Heart right ventricle (tissue), 16 donors: ENCODE data around the gene OTOGL. TPM values are rescaled to one million over a fixed set of nuclear protein-coding genes. Genes with fewer than 3 reads are reported as not detected.

Source experiments
- ATAC-seq, 8 donors: fragments of 200-7000 bp; cut with Tn5 transposase; one replicate each; pipeline ENCODE4 v1.9.1; 2020; ENCODE audit warnings: mild to moderate bottlenecking in 8 of 8, moderate library complexity in 8 of 8, moderate number of reproducible peaks in 1 of 8
- DNase-seq, 2 donors: peaks; one replicate each; pipeline ENCODE4 v3.0.0-alpha.2; 2020
- H3K27ac ChIP-seq, 10 donors: fragments of 200-600 bp; sonication (generic) in 2 of 10; one replicate each; pipeline versions ENCODE4 v1.5.0 to v1.8.0; 2020 to 2022; ENCODE audit warnings: mild to moderate bottlenecking in 3 of 10
- H3K27me3 ChIP-seq, 7 donors: fragments of 200-600 bp; one replicate each; pipeline ENCODE4 v1.8.0; 2021 to 2022; ENCODE audit warnings: mild to moderate bottlenecking in 2 of 7
- H3K36me3 ChIP-seq, 9 donors: fragments of 200-600 bp; sonication (generic) in 1 of 9; one replicate each; pipeline versions ENCODE4 v1.5.0 to v1.8.0; 2020 to 2022; ENCODE audit warnings: mild to moderate bottlenecking in 2 of 9
- H3K4me1 ChIP-seq, 9 donors: fragments of 200-600 bp; sonication (generic) in 1 of 9; one replicate each; pipeline versions ENCODE4 v1.5.0 to v1.8.0; 2020 to 2022; ENCODE audit warnings: mild to moderate bottlenecking in 4 of 9
- H3K4me3 ChIP-seq, 10 donors: fragments of 200-600 bp; sonication (generic) in 2 of 10; one replicate each; pipeline versions ENCODE4 v1.5.0 to v1.8.0; 2020 to 2022; ENCODE audit warnings: mild to moderate bottlenecking in 7 of 10, moderate library complexity in 2 of 10
- H3K9me3 ChIP-seq, 11 donors: fragments of 200-600 bp in 10 of 11; sonication (generic) in 2 of 11; one replicate each; pipeline versions ENCODE4 v1.5.0 to v1.8.0; 2013 to 2022; ENCODE audit warnings: mild to moderate bottlenecking in 2 of 11, control low read depth in 1 of 11, moderate library complexity in 1 of 11
- CTCF ChIP-seq, 9 donors: fragments of 200-600 bp; sonication (generic) in 2 of 9; IDR thresholded peaks; one replicate each; pipeline versions ENCODE4 v1.5.0 to v1.8.0; 2021 to 2022; ENCODE audit warnings: antibody characterized with exemption in 9 of 9, mild to moderate bottlenecking in 5 of 9, moderate library complexity in 1 of 9
- WGBS, 2 donors: extraction: QIAGEN DNeasy Blood & Tissue Kit; methylation state at CpG; one replicate each; pipeline ENCODE4 v1.1.7; 2013; ENCODE audit warnings: inconsistent platforms in 1 of 2; 5-methylcytosine and 5-hydroxymethylcytosine counted together
- intact Hi-C, 10 donors: fragments of 100-400 bp; cut with DNase I; formaldehyde crosslinking; loops; one replicate each; pipeline versions ENCODE4 v1.11.1 to v1.14.2; 2022
- polyA plus RNA-seq, 2 donors: library from polyadenylated mRNA; stranded (reverse); fragments of 200-250 nt; gene quantifications; one replicate each; pipeline ENCODE4 v1.2.3, GENCODE V29; 2013
- total RNA-seq, 10 donors: library from RNA; stranded (reverse); fragmentation: NEBNext Ultra II Directional in 3 of 10; extraction: Animal tissue kit (Norgen Biotek cat#: 25700) in 3 of 10; gene quantifications; one replicate each; pipeline versions ENCODE4 v1.2.1 to v1.2.4, GENCODE V29; 2021 to 2023
- donor health status: Arrhythmogenic right ventricular cardiomyopathy.
- donor health status: ischemic (EF 13 %, LVEDD 7.1; RV severe dilation, severe dysfunction).
- donor health status: healthy with polysubstance abuse.
- donor health status: DM: no; HTN: yes; CAD: no.
- donor health status: DM: no; HTN: no; CAD: no.
- donor health status: ischemic (EF 25% LVEDD 6.9; RV normal size, moderate dysfunction).
- donor health status: ischemic (EF 25% LVEDD 5.7; RV mildly dilated, moderate dysfunction).
- donor health status: healthy.
- donor health status: DM: yes; HTN: yes; CAD: no.
- donor health status: Ischemic cardiomyopathy.
- donor health status: ischemic (EF 35%, LVEDD 5.7; RV mildly dilated, moderate dysfunction).
- donor health status: nonischemic (EF 11% LVEDD 7.7; RV severe dilation, severe dysfunction).
- donor health status: DM: yes; HTN: yes; CAD: no.
- donor health status: PGD.
- donor health status: ischemic (EF 29% LVEDD 5.4; RV normal size, mild dysfunction).
- donor health status: nonischemic (EF 23%, LVEDD 6.1; RV moderate dilation, normal function).

Gene OTOGL
- total and polyA plus RNA-seq, 12 donors, result 0.04 to 1.4 (median 0.24) TPM

- DNase-seq (no peak), ATAC-seq (no peak)
- intact Hi-C loops, result no loop called here
- Histone ChIP-seq H3K27me3 (no peaks in the 10 kb centered on the region), H3K4me1 (no peaks in the 10 kb centered on the region), H3K27ac (no peak overlapping the region), H3K9me3 (no peaks in the 10 kb centered on the region), H3K36me3 (no peaks in the 10 kb centered on the region), H3K4me3 (no peak overlapping the region)
- no peak for TF ChIP-seq CTCF (IDR thresholded peaks at IDR 0.05)
These were observed 275.3 kb downstream of the OTOGL start for GRCh38 chr12:80374615-80375014.

- Histone ChIP-seq H3K27me3 (no peaks in the 10 kb centered on the region), H3K27ac (no peak overlapping the region), H3K9me3 (no peaks in the 10 kb centered on the region), H3K4me3 (no peak overlapping the region), H3K4me1 (no peaks in the 10 kb centered on the region), H3K36me3 (no peaks in the 10 kb centered on the region)
- DNase-seq (no peak), ATAC-seq (no peak)
- no peak for TF ChIP-seq CTCF (IDR thresholded peaks at IDR 0.05)
- intact Hi-C loops, result no loop called here
- 88 to 91% methylated on average over 4 of the region's 4 CpGs for WGBS, 2 donors
These were observed 277.9 kb downstream of the OTOGL start for GRCh38 chr12:80377140-80377794.

- intact Hi-C loops, result no loop called here
- H3K4me3 ChIP-seq, result no peak overlapping the region
- no peaks in the 10 kb centered on the region for H3K27me3 ChIP-seq
- H3K9me3 ChIP-seq, result no peaks in the 10 kb centered on the region
- TF ChIP-seq CTCF (IDR thresholded peaks at IDR 0.05), result no peak
- ATAC-seq (no peak), DNase-seq (no peak)
- H3K27ac ChIP-seq, result no peak overlapping the region
- no peaks in the 10 kb centered on the region for H3K4me1 ChIP-seq
- H3K36me3 ChIP-seq, result no peaks in the 10 kb centered on the region
These were observed 281.8 kb downstream of the OTOGL start for GRCh38 chr12:80381121-80381520.

GRCh38 chr12:80382254-80382653, 282.9 kb downstream of the OTOGL start:
- H3K4me3 ChIP-seq, result no peak overlapping the region
- no peaks in the 10 kb centered on the region for H3K9me3 ChIP-seq
- H3K36me3 ChIP-seq, result no peaks in the 10 kb centered on the region
- no peak for DNase-seq
- 89 to 94% methylated on average over 8 of the region's 8 CpGs for WGBS, 2 donors
- intact Hi-C loops, result no loop called here
- no peaks in the 10 kb centered on the region for H3K4me1 ChIP-seq
- no peak overlapping the region for H3K27ac ChIP-seq
- no peaks in the 10 kb centered on the region for H3K27me3 ChIP-seq
- ATAC-seq, result no peak
- no peak for TF ChIP-seq CTCF (IDR thresholded peaks at IDR 0.05)
